ENCODE measurements around the gene FOXP1. TPM values are rescaled to one million over a fixed set of nuclear protein-coding genes. Genes with fewer than 3 reads are reported as not detected.

The FOXP1 gene
- total RNA-seq, 4 donors from 2014 or later, result 54.2 to 152 (median 129) TPM

- intact Hi-C loops (cut with DNase I; ENCODE audit: low total_unique reads), result no loop called here
- Histone ChIP-seq H3K4me1 (peaks cover 6 to 13% of the 10 kb centered on the region in 2 donors), H3K36me3 (no peaks in the 10 kb centered on the region), H3K4me3 (no peak overlapping the region), H3K9me3 (no peaks in the 10 kb centered on the region), H3K27me3 (no peaks in the 10 kb centered on the region), H3K27ac (peak overlapping the region; percentile 60 to 61)
- DNase-seq, result no peak
- TF ChIP-seq POLR2A (IDR thresholded peaks at IDR 0.05), result no peak
- TF ChIP-seq CTCF (IDR thresholded peaks at IDR 0.05), result no peak
These were observed 595.4 kb downstream of the FOXP1 start for GRCh38 chr3:70988111-70988510.

GRCh38 chr3:70985572-70985971, 598.0 kb downstream of the FOXP1 start:
- H3K27me3 ChIP-seq, result no peaks in the 10 kb centered on the region
- no peak for DNase-seq
- peak overlapping the region in 1 of 2 donors; percentile 99 for H3K27ac ChIP-seq
- intact Hi-C loops (cut with DNase I; ENCODE audit: low total_unique reads), result no loop called here
- no peaks in the 10 kb centered on the region for H3K9me3 ChIP-seq
- TF ChIP-seq POLR2A (IDR thresholded peaks at IDR 0.05) (no peak), CTCF (IDR thresholded peaks at IDR 0.05) (no peak)
- no peak overlapping the region for H3K4me3 ChIP-seq
- H3K4me1 ChIP-seq, result peaks cover 6 to 13% of the 10 kb centered on the region in 2 donors
- H3K36me3 ChIP-seq, result no peaks in the 10 kb centered on the region

DNA sequence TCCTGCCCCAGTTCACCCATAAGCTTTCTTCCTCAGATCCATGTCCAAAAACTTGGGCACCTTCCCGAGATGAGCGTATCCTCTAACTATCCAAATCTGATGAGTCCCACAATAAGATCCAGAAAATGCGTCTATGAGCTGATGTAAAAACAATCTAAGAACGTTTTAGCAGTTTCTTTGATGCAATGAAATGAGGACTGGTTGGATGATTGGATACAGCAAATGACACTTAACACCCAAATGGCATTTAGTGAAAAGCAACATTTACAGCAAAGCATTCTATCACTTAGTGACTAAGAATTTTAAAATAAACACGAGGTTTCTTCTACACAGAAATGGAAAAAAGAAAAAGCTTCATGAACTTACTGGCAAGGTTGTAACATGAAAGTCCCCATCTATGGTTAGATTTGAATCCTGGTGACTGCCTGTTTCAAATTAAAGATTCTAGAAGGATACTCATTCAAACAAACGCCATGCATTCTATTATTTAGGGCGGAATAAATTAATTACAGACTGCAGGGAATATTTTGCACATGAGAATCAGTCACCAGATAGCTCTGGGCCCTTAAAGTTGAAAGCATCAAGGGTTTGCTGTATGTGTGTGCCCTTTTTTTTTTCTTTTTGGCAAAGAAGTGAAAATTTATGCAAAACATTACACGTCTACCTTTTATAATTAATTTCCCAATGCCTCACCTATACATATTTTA, 598.6 kb downstream of the FOXP1 start:
- intact Hi-C loops (cut with DNase I; ENCODE audit: low total_unique reads), result no loop called here
- H3K4me1 ChIP-seq, result peaks cover 6 to 13% of the 10 kb centered on the region in 2 donors

GRCh38 chr3:70982700-70983140, 600.8 kb downstream of the FOXP1 start:
- Histone ChIP-seq H3K27ac (peak overlapping the region; percentile 85 to 99), H3K27me3 (no peaks in the 10 kb centered on the region), H3K36me3 (no peaks in the 10 kb centered on the region), H3K4me1 (peaks cover 6% of the 10 kb centered on the region in 2 donors), H3K4me3 (no peak overlapping the region), H3K9me3 (no peaks in the 10 kb centered on the region)
- DNase-seq, result peak; percentile 30 to 51
- TF ChIP-seq POLR2A (IDR thresholded peaks at IDR 0.05), result no peak
- TF ChIP-seq CTCF (IDR thresholded peaks at IDR 0.05), result no peak
- intact Hi-C loops (cut with DNase I; ENCODE audit: low total_unique reads), result no loop called here

More for the DNA sequence above, 598.6 kb downstream of the FOXP1 start:
- no peak for TF ChIP-seq POLR2A (IDR thresholded peaks at IDR 0.05)
- no peak for TF ChIP-seq CTCF (IDR thresholded peaks at IDR 0.05)
- no peaks in the 10 kb centered on the region for H3K27me3 ChIP-seq
- H3K9me3 ChIP-seq, result no peaks in the 10 kb centered on the region
- H3K4me3 ChIP-seq, result no peak overlapping the region
- DNase-seq, result no peak
- H3K36me3 ChIP-seq, result no peaks in the 10 kb centered on the region
- peak overlapping the region; percentile 85 to 99 for H3K27ac ChIP-seq

DNA sequence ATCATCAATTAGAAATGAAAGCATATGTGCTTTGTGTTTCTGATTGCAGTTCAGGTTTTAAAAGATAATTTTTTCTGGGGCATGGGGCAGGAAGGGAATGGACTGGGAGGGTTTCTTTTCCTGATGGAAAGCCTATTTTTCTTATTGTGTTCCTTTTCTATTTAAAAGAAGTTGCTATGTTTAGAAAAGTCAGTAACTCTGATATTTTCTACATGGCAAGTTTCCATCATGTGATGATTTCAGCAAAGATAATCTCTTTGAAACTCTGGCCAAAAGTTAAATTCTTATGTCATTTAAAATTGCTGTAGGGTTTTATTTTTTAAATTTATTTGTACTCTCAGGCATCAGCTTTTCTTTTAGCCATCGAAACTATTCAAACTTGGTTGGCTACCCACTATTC, 601.2 kb downstream of the FOXP1 start:
- H3K36me3 ChIP-seq, result no peaks in the 10 kb centered on the region
- intact Hi-C loops (cut with DNase I; ENCODE audit: low total_unique reads), result no loop called here

More for the DNA sequence above, 601.2 kb downstream of the FOXP1 start:
- H3K4me3 ChIP-seq, result no peak overlapping the region
- H3K9me3 ChIP-seq, result no peaks in the 10 kb centered on the region
- H3K27me3 ChIP-seq, result no peaks in the 10 kb centered on the region
- H3K27ac ChIP-seq, result peak overlapping the region; percentile 85 to 99
- TF ChIP-seq POLR2A (IDR thresholded peaks at IDR 0.05), result no peak
- no peak for TF ChIP-seq CTCF (IDR thresholded peaks at IDR 0.05)
- H3K4me1 ChIP-seq, result peaks cover 5 to 6% of the 10 kb centered on the region in 2 donors
- DNase-seq, result no peak

Data from uterus (tissue), 4 donors.